HepG2 (cell line): ENCODE data around the gene SAP25. TPM values are rescaled to one million over a fixed set of nuclear protein-coding genes. Genes with fewer than 3 reads are reported as not detected.

Experiments used
- BORCS8-MEF2B ChIP-seq: sonication (generic); formaldehyde crosslinking; IDR thresholded peaks from 2 replicates; pipeline ENCODE4 v1.8.0; 2022; ENCODE audit warnings: mild to moderate bottlenecking, missing genetic modification reagents
- CAMTA2 ChIP-seq: sonication (generic); formaldehyde crosslinking; IDR thresholded peaks from 2 replicates; pipeline ENCODE4 v1.4.0; 2020; ENCODE audit warnings: mild to moderate bottlenecking, missing genetic modification reagents, borderline replicate concordance
- CREM ChIP-seq, 2 experiments: sonication (generic) in 1 of 2; formaldehyde crosslinking in 1 of 2; IDR thresholded peaks; 2 replicates each; pipeline versions ENCODE4 v1.4.0 to v1.6.1; 2016 to 2020; ENCODE audit warnings: antibody characterized with exemption in 1 of 2, mild to moderate bottlenecking in 1 of 2, missing genetic modification reagents in 1 of 2
- ETV5 ChIP-seq: IDR thresholded peaks from 2 replicates; pipeline ENCODE4 v1.6.1; 2018; ENCODE audit warnings: missing biosample characterization, missing genetic modification reagents, inconsistent platforms, borderline replicate concordance
- FOXK1 ChIP-seq: sonication (generic); formaldehyde crosslinking; IDR thresholded peaks from 2 replicates; pipeline ENCODE4 v1.4.0; 2020; ENCODE audit warnings: low read depth, missing genetic modification reagents, borderline replicate concordance
- HDAC1 ChIP-seq: sonication (generic); formaldehyde crosslinking; IDR thresholded peaks from 2 replicates; pipeline ENCODE4 v1.5.1; 2020; ENCODE audit warnings: mild to moderate bottlenecking, missing genetic modification reagents
- HNRNPLL ChIP-seq: fragments of 200-400 bp; formaldehyde crosslinking; IDR thresholded peaks from 2 replicates; pipeline ENCODE4 v1.6.1; 2017; ENCODE audit warnings: mild to moderate bottlenecking, low read depth, low read length; ENCODE audit not compliant: poor library complexity, severe bottlenecking
- ISX ChIP-seq: sonication (generic); formaldehyde crosslinking; conservative IDR thresholded peaks from 2 replicates; pipeline ENCODE4 v1.5.0; 2020; ENCODE audit warnings: missing genetic modification reagents
- NFE2L1 ChIP-seq: sonication (generic); formaldehyde crosslinking; IDR thresholded peaks from 2 replicates; pipeline ENCODE4 v1.4.0; 2020; ENCODE audit warnings: missing genetic modification reagents, mild to moderate bottlenecking, borderline replicate concordance
- NR2C2 ChIP-seq: sonication (generic); formaldehyde crosslinking; IDR thresholded peaks from 2 replicates; pipeline ENCODE4 v1.4.0; 2020; ENCODE audit warnings: missing genetic modification reagents, mild to moderate bottlenecking, moderate library complexity, borderline replicate concordance
- PLSCR1 ChIP-seq: sonication (generic); formaldehyde crosslinking; IDR thresholded peaks from 2 replicates; pipeline ENCODE4 v1.5.0; 2020; ENCODE audit warnings: missing genetic modification reagents, mild to moderate bottlenecking, borderline replicate concordance
- SIN3B ChIP-seq: fragments of 150-350 bp; IDR thresholded peaks from 2 replicates; pipeline ENCODE4 v1.6.1; 2014; ENCODE audit warnings: low read length
- SOX6 ChIP-seq, 2 experiments: fragments of 450-650 bp in 1 of 2; sonication (generic) in 1 of 2; formaldehyde crosslinking in 1 of 2; IDR thresholded peaks; 2 replicates each; pipeline versions ENCODE4 v1.4.0 to v1.6.1; 2017 to 2020; ENCODE audit warnings: antibody characterized with exemption in 1 of 2, mild to moderate bottlenecking in 1 of 2, missing genetic modification reagents in 1 of 2
- TAF15 ChIP-seq: fragments of 200-400 bp; formaldehyde crosslinking; IDR thresholded peaks from one replicate; pipeline ENCODE4 v1.6.1; 2018; ENCODE audit warnings: mild to moderate bottlenecking, low read depth, low read length; ENCODE audit not compliant: poor library complexity, severe bottlenecking
- TMF1 ChIP-seq: sonication (generic); formaldehyde crosslinking; IDR thresholded peaks from 2 replicates; pipeline ENCODE4 v1.8.1; 2022; ENCODE audit warnings: low read depth, missing genetic modification reagents
- TOPORS ChIP-seq: sonication (generic); formaldehyde crosslinking; IDR thresholded peaks from 2 replicates; pipeline ENCODE4 v1.8.0; 2023; ENCODE audit warnings: mild to moderate bottlenecking, missing genetic modification reagents
- XBP1 ChIP-seq: sonication (generic); formaldehyde crosslinking; IDR thresholded peaks from 2 replicates; pipeline ENCODE4 v1.5.0; 2020; ENCODE audit warnings: missing genetic modification reagents
- ZFP90 ChIP-seq: sonication (generic); formaldehyde crosslinking; IDR thresholded peaks from 2 replicates; pipeline ENCODE4 v1.8.0; 2022; ENCODE audit warnings: missing genetic modification reagents, mild to moderate bottlenecking, inconsistent platforms, borderline replicate concordance
- ZNF235 ChIP-seq: sonication (generic); formaldehyde crosslinking; IDR thresholded peaks from 2 replicates; pipeline ENCODE4 v1.8.1; 2023; ENCODE audit warnings: mild to moderate bottlenecking, missing genetic modification reagents, borderline replicate concordance
- ZNF431 ChIP-seq: sonication (generic); formaldehyde crosslinking; IDR thresholded peaks from 2 replicates; pipeline ENCODE4 v1.9.0; 2022; ENCODE audit warnings: missing genetic modification reagents, low read depth, mild to moderate bottlenecking, borderline replicate concordance
- ZNF44 ChIP-seq: sonication (generic); formaldehyde crosslinking; IDR thresholded peaks from 2 replicates; pipeline ENCODE4 v1.5.1; 2020; ENCODE audit warnings: mild to moderate bottlenecking, missing genetic modification reagents
- ZNF503 ChIP-seq: sonication (generic); formaldehyde crosslinking; IDR thresholded peaks from 2 replicates; pipeline ENCODE4 v1.4.0; 2020; ENCODE audit warnings: missing genetic modification reagents
- ZNF546 ChIP-seq: sonication (generic); formaldehyde crosslinking; conservative IDR thresholded peaks from 2 replicates; pipeline ENCODE4 v1.8.1; 2023; ENCODE audit warnings: mild to moderate bottlenecking, missing genetic modification reagents
- ZNF737 ChIP-seq: sonication (generic); formaldehyde crosslinking; IDR thresholded peaks from 2 replicates; pipeline ENCODE4 v1.5.0; 2020; ENCODE audit warnings: missing genetic modification reagents, mild to moderate bottlenecking, borderline replicate concordance
- ZNF766 ChIP-seq: sonication (generic); formaldehyde crosslinking; IDR thresholded peaks from 2 replicates; pipeline ENCODE4 v1.5.0; 2020; ENCODE audit warnings: missing genetic modification reagents, borderline replicate concordance
- ZSCAN21 ChIP-seq: sonication (generic); formaldehyde crosslinking; IDR thresholded peaks from 2 replicates; pipeline ENCODE4 v1.8.0; 2022; ENCODE audit warnings: mild to moderate bottlenecking, missing genetic modification reagents, moderate library complexity, borderline replicate concordance
- ZZZ3 ChIP-seq: sonication (generic); formaldehyde crosslinking; IDR thresholded peaks from 2 replicates; pipeline ENCODE4 v1.4.0; 2020; ENCODE audit warnings: missing genetic modification reagents, mild to moderate bottlenecking, borderline replicate concordance
- polyA plus RNA-seq, 8 experiments: library from polyadenylated mRNA; depleted of rRNA in 3 of 8; stranded (reverse) in 7 of 8; unstranded in 1 of 8; fragments of >200 nt; fragmentation: Illumina TruSeq in 4 of 8; extraction: Trizol in 4 of 8; gene quantifications; 2 replicates each; pipeline versions ENCODE4 v1.2.1 to v1.2.3, GENCODE V29; 2011 to 2016; ENCODE audit warnings: low read depth in 4 of 8, missing spikeins in 1 of 8, mixed read lengths in 1 of 8; ENCODE audit not compliant: insufficient read depth in 1 of 8
- total RNA-seq, 5 experiments: library from RNA; depleted of rRNA; stranded (reverse); fragments of >200 nt; fragmentation: Illumina TruSeq; extraction: Trizol; gene quantifications; 2 replicates each; pipeline ENCODE4 v1.2.3, GENCODE V29; 2016; ENCODE audit warnings: low read depth in 1 of 5

SAP25 gene
- total and polyA plus RNA-seq, 2 of the 13 experiments (the other 11 are each of a cell fraction or from before 2014, with no cell fraction given), result 0.15 to 0.20 TPM

- no peak; the same call in 1 of the 2 replicates for TF ChIP-seq CREM (IDR thresholded peaks at IDR 0.05)
- no peak for TF ChIP-seq CREM (CRISPR knock-in tag; IDR thresholded peaks at IDR 0.05)
- TF ChIP-seq ETV5, result no peak
- TF ChIP-seq ISX (CRISPR knock-in tag), result no peak
- TF ChIP-seq CAMTA2 (CRISPR knock-in tag), result no peak
- TF ChIP-seq ZNF546 (CRISPR knock-in tag), result 0 out of 2 replicates have a peak, but pooled peaks have one; percentile 43
- TF ChIP-seq ZNF235 (CRISPR knock-in tag), result peak; percentile 51
- TF ChIP-seq ZZZ3 (CRISPR knock-in tag), result peak; percentile 60; the same call in 1 of the 2 replicates
- TF ChIP-seq HDAC1 (CRISPR knock-in tag), result peak; percentile 88
- TF ChIP-seq XBP1, result no peak
- TF ChIP-seq ZFP90 (CRISPR knock-in tag), result no peak
- TF ChIP-seq ZNF431, result peak; percentile 79; the same call in 1 of the 2 replicates
- peak; percentile 55; the same call in 1 of the 2 replicates for TF ChIP-seq TMF1 (CRISPR knock-in tag)
- TF ChIP-seq ZNF766, result 0 out of 2 replicates have a peak, but pooled peaks have one; percentile 61
- 0 out of 2 replicates have a peak, but pooled peaks have one; percentile 24 for TF ChIP-seq SIN3B
- TF ChIP-seq ZNF737 (CRISPR knock-in tag), result 0 out of 2 replicates have a peak, but pooled peaks have one; percentile 42
- TF ChIP-seq NFE2L1 (CRISPR knock-in tag), result no peak
- no peak for TF ChIP-seq HNRNPLL
- TF ChIP-seq ZSCAN21 (CRISPR knock-in tag), result 0 out of 2 replicates have a peak, but pooled peaks have one; percentile 59
- no peak for TF ChIP-seq TOPORS (CRISPR knock-in tag)
- peak; percentile 44; the same call in 1 of the 2 replicates for TF ChIP-seq FOXK1 (CRISPR knock-in tag)
- TF ChIP-seq PLSCR1 (CRISPR knock-in tag), result no peak
- 0 out of 2 replicates have a peak, but pooled peaks have one; percentile 49 for TF ChIP-seq BORCS8-MEF2B (CRISPR knock-in tag)
- TF ChIP-seq TAF15, result no peak
- 0 out of 2 replicates have a peak, but pooled peaks have one; percentile 51 for TF ChIP-seq NR2C2 (CRISPR knock-in tag)
- TF ChIP-seq ZNF44 (CRISPR knock-in tag), result no peak
- 0 out of 2 replicates have a peak, but pooled peaks have one; percentile 24 for TF ChIP-seq ZNF503 (CRISPR knock-in tag)
- no peak for TF ChIP-seq SOX6 (IDR thresholded peaks at IDR 0.05)
- TF ChIP-seq SOX6 (CRISPR knock-in tag; IDR thresholded peaks at IDR 0.05), result peak; percentile 67
Observed at GRCh38 chr7:100585511-100586265, 12.0 kb upstream of the SAP25 start, which contains the start of gene LRCH4 (continued).
